Smooth muscle cell (in vitro differentiated cells): ENCODE data around the gene POU2AF1. TPM values are rescaled to one million over a fixed set of nuclear protein-coding genes. Genes with fewer than 3 reads are reported as not detected.

Experiments
- DNase-seq: peaks from one replicate; lab custom pipeline; 2025; ENCODE audit not compliant: unreplicated experiment; lab: John Stamatoyannopoulos, UW
- H2AFZ ChIP-seq: fragments of 200-600 bp; sonication (generic); 2 replicates; pipeline ENCODE4 v1.6.0; 2016; ENCODE audit warnings: antibody characterized with exemption, low read depth, mild to moderate bottlenecking
- H3F3A ChIP-seq: fragments of 200-600 bp; sonication (generic); 2 replicates; pipeline ENCODE4 v1.6.0; 2017; ENCODE audit warnings: antibody characterized with exemption, low read depth
- H3K27ac ChIP-seq: fragments of 200-600 bp; sonication (generic); 2 replicates; pipeline ENCODE4 v1.5.1; 2016; ENCODE audit warnings: low read depth, mild to moderate bottlenecking
- H3K27me3 ChIP-seq: fragments of 200-600 bp; sonication (generic); 2 replicates; pipeline ENCODE4 v1.6.1; 2016; ENCODE audit warnings: low read depth, mild to moderate bottlenecking
- H3K36me3 ChIP-seq: fragments of 200-600 bp; sonication (generic); 2 replicates; pipeline ENCODE4 v1.5.1; 2016; ENCODE audit warnings: low read depth
- H3K4me1 ChIP-seq: fragments of 200-600 bp; sonication (generic); 2 replicates; pipeline ENCODE4 v1.5.1; 2016; ENCODE audit warnings: low read depth
- H3K4me2 ChIP-seq: fragments of 200-600 bp; sonication (generic); 2 replicates; pipeline ENCODE4 v1.6.0; 2016; ENCODE audit warnings: mild to moderate bottlenecking
- H3K4me3 ChIP-seq: fragments of 200-600 bp; sonication (generic); 2 replicates; pipeline ENCODE4 v1.5.1; 2016; ENCODE audit warnings: mild to moderate bottlenecking
- H3K79me2 ChIP-seq: fragments of 200-600 bp; sonication (generic); 2 replicates; pipeline ENCODE4 v1.6.0; 2016; ENCODE audit warnings: low read depth, mild to moderate bottlenecking
- H3K9ac ChIP-seq: fragments of 200-600 bp; sonication (generic); 2 replicates; pipeline ENCODE4 v1.6.0; 2016; ENCODE audit warnings: low read depth
- H3K9me3 ChIP-seq: fragments of 200-600 bp; sonication (generic); replicated peaks from 2 replicates; pipeline ENCODE4 v1.5.1; 2016; ENCODE audit warnings: low read depth
- H4K20me1 ChIP-seq: fragments of 200-600 bp; sonication (generic); 2 replicates; pipeline ENCODE4 v1.6.0; 2016; ENCODE audit warnings: low read depth
- CTCF ChIP-seq: fragments of 200-600 bp; sonication (generic); IDR thresholded peaks from 2 replicates; pipeline ENCODE4 v1.5.1; 2017; ENCODE audit warnings: borderline replicate concordance, mild to moderate bottlenecking, antibody characterized with exemption; ENCODE audit not compliant: insufficient read depth, poor library complexity, severe bottlenecking
- WGBS: methylation state at CpG from one replicate; pipeline ENCODE4 v1.1.7; 2016; ENCODE audit warnings: low lambda C conversion rate; 5-methylcytosine and 5-hydroxymethylcytosine counted together
- polyA plus RNA-seq: library from polyadenylated mRNA; unstranded; fragments of >200 nt; fragmentation: Nextera tagmentation; extraction: Ambion mirVana; gene quantifications from 2 replicates; pipeline ENCODE4 v1.2.1, GENCODE V29; 2016
- total RNA-seq: library from RNA; depleted of rRNA; stranded (reverse); fragments of >200 nt; gene quantifications from 2 replicates; pipeline ENCODE4 v1.2.3, GENCODE V29; 2014

Gene POU2AF1
- total and polyA plus RNA-seq, 2 experiments from 2014 or later: not detected

- Histone ChIP-seq H3K27ac (no peak overlapping the region), H3F3A (no peaks in the 10 kb centered on the region), H4K20me1 (no peaks in the 10 kb centered on the region), H3K4me2 (no peak overlapping the region), H3K9ac (no peak overlapping the region), H3K79me2 (no peaks in the 10 kb centered on the region), H2AFZ (no peak overlapping the region), H3K36me3 (no peaks in the 10 kb centered on the region), H3K4me1 (no peaks in the 10 kb centered on the region), H3K9me3 (no peaks in the 10 kb centered on the region), H3K4me3 (no peak overlapping the region), H3K27me3 (no peaks in the 10 kb centered on the region)
- 79% methylated on average over 5 of the region's 5 CpGs for WGBS
- no peak for DNase-seq
- no peak for TF ChIP-seq CTCF
Measured at GRCh38 chr11:111355101-111355500, 24.0 kb downstream of the POU2AF1 start.

- Histone ChIP-seq H3K9me3 (no peaks in the 10 kb centered on the region), H3K9ac (no peak overlapping the region), H3K79me2 (no peaks in the 10 kb centered on the region), H3K4me2 (no peak overlapping the region), H3K4me1 (no peaks in the 10 kb centered on the region), H3F3A (no peaks in the 10 kb centered on the region), H3K4me3 (no peak overlapping the region), H3K27ac (no peak overlapping the region), H2AFZ (no peak overlapping the region), H4K20me1 (no peaks in the 10 kb centered on the region), H3K27me3 (no peaks in the 10 kb centered on the region), H3K36me3 (no peaks in the 10 kb centered on the region)
- 97% methylated on average over 2 of the region's 2 CpGs for WGBS
- no peak for DNase-seq
- no peak for TF ChIP-seq CTCF
Measured at GRCh38 chr11:111354601-111354891, 24.5 kb downstream of the POU2AF1 start.

GRCh38 chr11:111353776-111354600, 25.1 kb downstream of the POU2AF1 start:
- DNase-seq: no peak
- Histone ChIP-seq H2AFZ (no peak overlapping the region), H3K27me3 (no peaks in the 10 kb centered on the region), H3K9me3 (no peaks in the 10 kb centered on the region), H3K4me2 (no peak overlapping the region), H3K4me3 (no peak overlapping the region), H3K4me1 (no peaks in the 10 kb centered on the region), H3K36me3 (no peaks in the 10 kb centered on the region), H3K27ac (no peak overlapping the region), H3K9ac (no peak overlapping the region), H4K20me1 (no peaks in the 10 kb centered on the region), H3F3A (no peaks in the 10 kb centered on the region), H3K79me2 (no peaks in the 10 kb centered on the region)
- 95% methylated on average over 13 of the region's 16 CpGs for WGBS
- no peak for TF ChIP-seq CTCF

- TF ChIP-seq CTCF: no peak
- Histone ChIP-seq H3K4me2 (no peak overlapping the region), H2AFZ (no peak overlapping the region), H3K4me1 (no peaks in the 10 kb centered on the region), H3K9me3 (no peaks in the 10 kb centered on the region), H3K79me2 (no peaks in the 10 kb centered on the region), H3K9ac (no peak overlapping the region), H3K27ac (no peak overlapping the region), H3F3A (no peaks in the 10 kb centered on the region), H3K27me3 (no peaks in the 10 kb centered on the region), H4K20me1 (no peaks in the 10 kb centered on the region), H3K36me3 (no peaks in the 10 kb centered on the region), H3K4me3 (no peak overlapping the region)
- 81% methylated on average over 8 of the region's 8 CpGs for WGBS
- no peak for DNase-seq
Measured at GRCh38 chr11:111352935-111353710, 26.0 kb downstream of the POU2AF1 start.
